NCI-H1694 (cell line): ENCODE data around the gene AKAP13.
"Not testable (repeated sequence)": the region's sequence is repeated elsewhere in the genome, so short reads cannot be mapped to it uniquely, and the experiment has no call there.

Experiments
- DNase-seq: peaks from one replicate; lab custom pipeline; 2025; lab: John Stamatoyannopoulos, UW

Gene AKAP13

DNA sequence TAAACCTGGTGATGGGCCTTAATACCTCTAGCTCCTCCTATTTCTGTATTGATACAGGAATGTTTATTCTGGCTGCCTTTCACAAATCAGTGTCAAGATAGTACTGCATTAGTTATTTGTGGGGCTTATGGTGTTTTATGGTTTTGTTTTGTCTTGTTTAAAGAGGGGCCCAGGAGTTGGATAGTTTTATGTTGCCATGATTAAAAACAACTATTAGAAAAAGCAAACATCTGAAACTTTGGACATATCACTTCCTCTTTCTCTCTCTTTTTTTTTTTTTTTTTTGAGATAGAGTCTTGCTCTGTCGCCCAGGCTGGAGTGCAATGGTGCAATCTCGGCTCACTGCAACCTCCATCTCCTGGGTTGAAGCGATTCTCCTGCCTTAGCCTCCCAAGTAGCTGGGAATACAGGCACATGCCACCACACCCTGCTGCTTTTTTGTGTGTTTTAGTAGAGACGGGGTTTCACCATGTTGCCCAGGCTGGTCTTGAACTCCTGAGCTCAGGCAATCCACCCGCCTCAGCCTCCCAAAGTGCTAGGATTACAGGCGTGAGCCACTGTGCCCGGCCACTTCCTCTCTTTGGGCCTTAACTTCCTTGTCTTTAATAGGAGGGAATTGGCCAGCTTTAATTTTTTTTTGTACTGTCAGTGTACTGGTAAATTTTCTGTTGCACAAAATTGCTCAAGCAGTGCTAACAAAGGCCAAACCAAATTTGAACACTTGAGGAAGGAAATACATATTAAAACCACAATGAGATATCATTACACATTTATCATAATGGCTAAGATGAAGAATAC, 155.3 kb downstream of the AKAP13 start:
- DNase-seq: not testable (repeated sequence)

DNA sequence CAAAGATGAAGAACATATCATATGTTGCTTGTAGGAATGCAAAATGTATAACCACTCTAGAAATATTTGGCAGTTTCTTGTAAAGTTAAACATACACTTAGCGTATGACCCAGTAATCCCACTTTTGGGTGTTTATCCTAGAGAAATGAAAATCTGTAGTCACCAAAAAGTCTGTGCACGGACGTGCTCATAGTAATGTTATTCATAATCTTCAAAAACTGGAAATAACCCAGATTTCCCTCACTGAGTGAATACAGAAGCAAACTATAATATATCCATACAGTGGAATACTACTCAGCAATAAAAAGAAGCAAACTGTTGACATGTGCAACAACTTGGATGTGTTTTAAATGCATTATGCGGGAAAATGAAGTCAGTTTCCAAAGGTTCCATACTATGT, 155.9 kb downstream of the AKAP13 start:
- no peak for DNase-seq

DNA sequence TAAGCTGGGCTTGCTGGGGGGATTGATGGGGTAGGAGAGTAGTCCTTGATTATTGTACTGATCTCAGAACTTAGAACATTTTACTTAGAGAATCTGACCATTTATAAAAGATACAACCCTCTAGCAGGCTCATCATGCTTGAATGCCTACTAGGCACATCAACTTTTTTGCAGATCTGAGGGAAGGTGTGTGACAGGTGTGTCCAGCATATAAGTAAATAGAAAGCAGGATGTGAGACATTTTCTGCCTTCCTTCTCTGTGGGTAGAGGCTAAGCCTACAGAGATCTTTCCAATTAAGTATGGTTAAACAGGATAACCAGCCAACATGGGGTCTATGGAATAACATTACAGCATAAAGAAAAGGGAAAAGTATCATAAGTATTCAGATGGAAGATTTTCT, 159.1 kb downstream of the AKAP13 start:
- DNase-seq: no peak

DNA sequence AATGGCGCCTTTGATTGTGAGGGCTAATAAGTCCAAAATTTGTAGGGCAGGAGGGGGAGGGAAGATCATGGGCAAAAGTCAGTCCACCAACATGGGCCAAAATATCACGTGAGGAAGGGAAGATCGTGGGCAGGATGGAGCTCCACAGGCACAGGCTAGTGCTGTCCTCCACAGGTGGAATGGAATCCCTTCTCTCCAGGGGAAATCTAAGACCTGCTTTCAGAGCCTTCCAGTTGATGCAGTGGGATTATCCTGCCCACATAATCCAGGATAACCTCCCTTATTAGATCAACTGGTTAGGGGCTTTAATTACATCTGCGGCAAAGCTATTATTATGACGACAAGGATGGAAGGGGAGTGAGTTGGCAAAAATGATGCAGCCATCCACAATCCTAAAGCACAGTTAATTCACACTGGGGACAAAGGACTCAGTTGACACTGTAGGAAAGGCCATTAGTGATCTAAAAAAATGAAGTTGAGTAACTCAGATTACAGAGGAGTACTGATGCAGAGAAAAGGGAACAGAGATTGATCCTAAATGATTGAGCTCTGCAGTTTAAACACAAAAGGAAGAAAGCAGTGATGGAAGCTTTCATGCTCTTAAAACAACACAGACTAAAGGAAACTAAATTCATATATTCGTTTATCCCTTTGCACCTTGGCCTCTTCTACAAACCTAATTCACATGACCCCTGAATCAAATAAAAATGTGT, 159.8 kb downstream of the AKAP13 start:
- no peak for DNase-seq

DNA sequence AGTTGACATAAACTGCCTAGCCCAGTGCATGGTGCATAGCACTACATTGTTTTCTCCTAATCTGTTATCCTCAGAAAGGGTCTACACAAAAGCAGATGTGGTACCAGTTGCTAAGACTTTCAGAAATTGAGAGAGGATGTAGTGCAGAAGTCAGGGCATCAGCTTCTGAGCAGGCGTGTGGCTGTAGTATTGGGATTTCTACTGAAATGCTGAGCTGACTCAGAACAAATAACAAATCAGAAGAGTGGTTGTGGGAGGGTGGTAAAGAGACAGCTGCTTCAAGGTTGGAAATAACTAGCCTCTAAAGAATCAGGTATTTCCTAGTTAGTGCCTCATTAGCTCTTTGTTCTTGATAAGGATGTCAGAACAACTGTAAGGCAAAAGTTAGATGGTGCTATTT, 161.3 kb downstream of the AKAP13 start:
- no peak for DNase-seq

DNA sequence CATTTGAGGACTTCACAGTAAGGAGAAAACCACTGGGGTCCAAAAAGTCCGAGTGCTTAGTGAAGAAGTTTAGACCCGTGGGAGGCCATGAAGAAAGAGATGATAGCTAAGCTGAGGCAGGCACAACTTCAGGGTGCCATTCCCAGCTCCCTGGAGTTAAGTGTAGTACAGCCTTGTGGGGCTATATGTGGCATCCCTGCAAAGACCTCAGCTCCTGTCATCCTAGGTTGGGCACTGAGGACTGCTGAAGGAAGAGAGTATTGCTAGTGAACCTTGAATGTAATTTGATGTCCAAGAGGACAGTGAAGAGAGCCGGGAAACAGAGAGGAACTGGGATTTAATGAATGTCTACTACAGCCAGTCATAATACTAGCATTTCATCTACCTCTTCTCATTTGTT, 162.1 kb downstream of the AKAP13 start:
- no peak for DNase-seq

DNA sequence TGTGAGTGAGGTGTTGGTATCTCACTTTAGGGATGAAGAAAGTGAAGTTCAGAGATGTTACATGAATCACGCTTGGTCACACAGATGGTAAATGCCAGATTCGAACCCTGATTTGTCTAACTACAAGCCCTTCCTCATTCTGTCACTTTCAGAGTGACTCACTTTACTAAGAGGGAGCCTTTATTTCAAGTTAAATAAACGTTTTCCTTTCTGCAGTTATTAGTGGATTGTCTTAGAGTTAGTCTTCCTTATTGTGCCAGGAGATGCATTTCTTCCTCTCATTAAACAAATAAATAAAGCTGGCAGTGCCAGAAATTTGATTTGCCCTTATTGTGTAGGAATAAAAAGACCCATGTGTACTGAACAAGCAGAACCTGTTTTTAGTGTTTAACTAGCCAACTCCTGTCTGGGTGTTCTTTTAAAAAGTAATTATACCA, 162.5 kb downstream of the AKAP13 start:
- DNase-seq: no peak

DNA sequence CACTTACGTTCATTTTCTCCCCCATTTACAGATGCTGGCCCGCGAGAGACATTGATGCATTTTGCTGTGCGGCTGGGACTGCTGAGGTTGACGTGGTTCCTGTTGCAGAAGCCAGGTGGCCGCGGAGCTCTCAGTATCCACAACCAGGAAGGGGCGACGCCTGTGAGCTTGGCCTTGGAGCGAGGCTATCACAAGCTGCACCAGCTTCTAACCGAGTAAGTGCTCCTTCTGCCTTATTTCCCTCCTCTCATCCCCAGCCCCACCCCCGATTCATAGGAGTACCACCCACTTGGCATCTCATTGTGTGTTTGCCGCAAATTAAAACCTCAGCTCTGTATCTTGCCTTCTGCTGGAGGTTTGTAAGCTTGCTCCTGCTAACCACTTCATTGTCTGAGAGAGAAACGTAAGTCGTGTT, 163.3 kb downstream of the AKAP13 start:
- no peak for DNase-seq

DNA sequence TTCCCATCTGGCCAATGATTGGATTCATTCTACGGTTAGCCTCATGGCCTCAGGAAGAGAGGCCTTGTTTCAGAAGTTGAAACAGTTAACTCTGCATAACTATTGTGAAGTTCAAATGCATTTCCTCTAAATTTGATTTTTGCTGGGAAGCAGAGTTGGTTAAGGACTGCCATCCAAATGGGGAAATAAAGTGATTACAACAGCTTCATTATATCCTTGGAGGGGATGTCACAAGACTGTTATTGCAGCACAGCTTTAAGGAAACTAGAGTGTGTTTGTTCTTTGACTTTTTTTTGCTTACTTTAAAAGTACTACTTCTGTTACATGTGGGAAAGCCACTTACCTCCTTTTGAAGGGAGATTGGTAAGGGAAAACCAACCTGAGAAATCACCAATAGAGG, 164.8 kb downstream of the AKAP13 start:
- DNase-seq: no peak

DNA sequence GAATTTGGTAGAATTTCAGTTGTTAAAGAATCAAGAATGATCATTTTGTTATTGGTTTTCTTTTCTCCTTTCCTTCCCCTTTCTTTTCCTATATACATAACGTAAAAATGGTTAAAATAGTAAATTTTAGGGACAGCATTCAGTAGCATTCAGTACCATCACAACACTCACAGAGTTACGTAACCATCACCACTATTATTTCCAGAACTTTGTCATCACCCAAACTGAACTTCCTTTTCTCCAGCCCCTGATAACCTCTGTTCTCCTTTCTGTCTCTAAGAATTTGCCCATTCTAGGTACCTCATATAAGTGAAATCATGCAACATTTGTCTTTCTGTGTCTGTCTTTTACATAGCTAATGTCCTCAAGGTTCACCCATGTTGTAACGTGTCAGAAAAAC, 165.3 kb downstream of the AKAP13 start:
- DNase-seq: no peak

DNA sequence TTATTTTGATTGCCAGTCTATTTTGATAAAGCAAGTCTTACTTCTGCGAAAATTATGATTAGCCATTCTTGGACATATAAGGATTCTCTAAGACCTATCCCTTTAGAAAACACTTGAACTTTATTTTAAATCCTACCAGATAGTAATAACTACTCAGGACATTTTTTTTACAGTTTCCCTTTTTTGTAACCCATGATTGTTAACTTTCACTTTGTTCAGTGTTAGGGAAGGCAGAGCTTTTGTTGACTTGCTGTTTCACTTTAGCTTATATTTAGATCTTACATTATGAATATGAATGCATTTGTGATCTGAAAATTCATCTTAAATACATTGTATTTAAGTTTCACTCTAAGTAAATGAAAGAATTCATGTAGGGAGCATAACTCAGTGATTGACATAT, 167.0 kb downstream of the AKAP13 start:
- DNase-seq: no peak

DNA sequence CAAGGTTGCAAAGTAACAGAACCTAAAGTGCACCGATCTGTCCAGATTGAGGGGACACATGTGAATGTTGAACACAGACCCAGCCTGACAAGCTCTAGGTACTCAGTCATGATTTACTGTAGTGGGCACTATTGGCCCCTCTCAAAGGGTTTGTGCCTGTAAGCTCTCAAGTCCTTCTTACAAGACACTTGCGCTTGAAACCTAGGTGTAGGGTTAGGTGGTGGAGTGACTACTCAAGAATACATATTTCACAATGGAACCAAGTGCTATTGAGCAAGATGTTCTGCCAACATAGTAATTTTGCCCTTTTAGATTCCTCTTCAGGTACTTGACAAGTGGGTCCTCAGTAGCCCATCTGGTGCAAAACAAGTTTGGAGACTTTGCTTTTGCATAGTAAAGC, 169.9 kb downstream of the AKAP13 start:
- DNase-seq: no peak

DNA sequence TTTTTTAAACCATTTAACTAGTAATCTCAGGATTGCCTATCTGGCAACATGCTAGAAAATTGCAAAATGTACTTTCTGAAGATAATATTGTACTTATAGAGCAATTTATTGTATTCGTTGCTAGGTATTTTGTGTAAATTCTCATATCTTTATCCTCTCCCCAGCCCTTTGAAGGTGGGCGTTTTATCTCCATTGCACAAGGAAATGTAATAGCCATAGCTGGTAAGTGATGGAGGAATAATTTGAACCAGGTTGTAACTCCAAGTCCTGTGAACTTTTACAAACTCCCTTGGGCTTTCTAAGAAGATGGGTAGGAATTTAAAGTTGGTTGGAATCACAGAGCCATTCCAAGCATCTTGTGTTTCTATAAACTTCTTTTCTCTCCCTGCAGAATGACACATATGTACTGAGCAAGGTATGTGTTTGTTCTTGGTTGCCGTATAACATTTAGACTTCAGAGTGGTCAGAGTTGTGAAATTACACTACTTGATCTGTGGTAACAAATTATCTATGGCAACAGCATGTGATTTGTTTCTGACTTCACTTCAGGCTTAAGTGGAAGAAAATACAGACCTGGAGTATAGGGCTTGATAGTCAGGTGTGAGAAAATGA, 170.9 kb downstream of the AKAP13 start:
- no peak for DNase-seq

DNA sequence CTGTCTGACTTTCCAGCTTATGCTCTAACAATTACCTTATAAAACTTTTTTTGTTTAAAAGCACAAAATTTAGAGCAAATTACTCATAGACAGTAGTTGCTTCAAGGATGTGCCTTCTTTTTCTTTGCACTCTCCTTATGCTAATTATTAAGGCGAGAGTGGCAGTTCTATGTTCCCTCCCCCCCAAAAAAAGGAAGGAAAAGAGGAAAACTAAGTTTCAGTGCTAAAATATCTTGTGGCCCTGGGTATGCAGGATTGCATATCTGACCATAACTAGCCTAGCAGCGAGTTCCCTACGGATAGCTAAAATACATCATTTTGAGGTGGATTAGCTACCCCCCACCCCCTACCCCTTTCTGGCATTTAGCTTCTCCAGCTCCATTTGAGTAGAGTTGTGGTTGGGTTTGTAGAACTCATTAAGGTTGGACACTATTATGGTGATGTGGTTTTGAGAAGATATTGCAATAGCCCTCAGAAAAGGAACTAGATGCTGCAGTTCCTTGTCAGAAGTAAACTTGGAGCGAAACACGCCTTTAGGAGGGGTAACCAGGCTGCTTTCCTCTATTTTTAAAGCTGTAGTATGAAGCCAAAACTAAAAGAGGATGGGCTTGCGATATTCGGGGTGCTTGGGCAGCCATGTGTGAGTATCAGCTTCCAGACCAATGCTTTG, 174.6 kb downstream of the AKAP13 start:
- DNase-seq: no peak

DNA sequence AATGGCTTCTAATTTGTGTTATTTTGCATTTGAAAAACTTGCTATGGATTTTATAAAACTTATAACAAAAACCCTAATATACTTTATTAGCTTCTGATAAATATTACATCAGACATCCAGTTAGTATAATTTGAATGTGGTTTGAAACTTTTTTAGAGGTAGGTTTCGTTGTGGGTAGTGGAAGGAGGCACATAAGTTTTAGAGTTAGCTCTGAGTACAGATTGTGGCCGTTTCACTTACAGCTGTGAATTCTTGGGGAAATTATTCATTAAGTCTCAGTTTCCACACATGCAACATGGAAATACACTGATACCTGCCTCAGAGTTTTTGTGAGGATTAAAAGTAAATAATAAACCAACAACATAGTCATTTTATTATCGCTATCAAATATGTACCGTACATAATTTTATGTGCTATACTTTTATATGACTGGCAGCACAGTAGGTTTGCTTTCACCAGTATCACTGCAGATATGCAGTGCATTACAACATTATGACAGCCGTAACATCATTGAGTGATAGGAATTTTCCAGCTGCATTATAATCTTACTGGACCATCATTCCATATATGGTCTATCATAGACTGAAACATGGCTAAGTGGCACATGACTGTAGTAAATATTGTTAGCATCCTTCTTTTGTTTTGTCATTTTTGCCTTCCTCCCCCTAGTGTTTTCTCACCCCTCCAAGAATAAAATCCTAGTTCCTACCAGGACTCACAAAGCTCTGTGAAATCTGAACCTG, 175.6 kb downstream of the AKAP13 start:
- DNase-seq: no peak

DNA sequence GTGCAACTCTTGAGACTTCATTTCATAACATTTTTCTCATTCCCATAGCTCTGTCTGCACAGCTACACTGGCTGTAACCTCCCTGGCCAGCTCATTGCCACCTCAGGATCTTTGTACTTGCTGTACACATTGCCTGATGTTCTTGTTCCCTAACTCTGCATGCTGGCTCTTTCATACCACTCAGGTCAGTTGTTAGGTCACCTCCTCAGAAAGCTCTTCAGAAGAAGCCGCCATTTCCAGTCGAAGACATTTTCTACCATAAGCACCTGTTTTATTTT, 176.2 kb downstream of the AKAP13 start:
- no peak for DNase-seq

DNA sequence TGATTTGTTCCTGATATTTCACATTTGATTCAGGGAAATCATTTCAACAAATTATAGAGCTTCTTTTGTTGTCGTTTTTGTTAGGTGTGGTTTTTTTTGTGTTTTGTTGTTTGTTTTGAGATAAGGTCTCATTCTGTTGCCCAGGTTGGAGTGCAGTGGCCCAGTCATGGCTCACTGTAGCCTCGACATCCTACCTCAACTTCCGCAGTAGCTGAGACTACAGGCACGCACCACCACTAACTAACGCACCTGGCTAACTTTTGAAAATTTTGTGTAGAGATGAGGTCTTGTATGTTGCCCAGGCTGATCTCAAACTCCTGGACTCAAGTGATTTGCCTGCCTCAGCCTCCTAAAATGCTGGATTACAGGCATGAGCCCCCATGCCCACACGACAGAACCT, 177.0 kb downstream of the AKAP13 start:
- DNase-seq: no peak

DNA sequence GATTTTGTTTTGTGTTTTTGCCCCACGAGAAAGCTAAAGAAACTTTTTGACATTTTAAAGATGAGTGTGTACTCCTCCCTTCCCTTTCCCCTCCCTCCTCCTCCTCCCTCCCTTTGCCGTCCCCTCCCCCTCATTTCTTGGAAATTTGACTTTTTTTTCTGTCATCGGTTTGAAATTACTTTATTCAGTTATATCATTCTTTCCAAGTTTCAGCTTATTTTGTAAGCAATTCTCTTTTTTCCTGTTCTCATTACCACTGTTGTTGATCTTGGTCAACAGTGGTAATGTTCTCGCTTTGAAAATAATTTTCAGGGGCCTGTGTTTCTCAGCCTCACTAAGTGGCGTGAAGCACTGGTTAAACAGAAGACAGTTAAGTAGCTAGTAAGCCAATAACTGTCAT, 178.4 kb downstream of the AKAP13 start:
- no peak for DNase-seq

DNA sequence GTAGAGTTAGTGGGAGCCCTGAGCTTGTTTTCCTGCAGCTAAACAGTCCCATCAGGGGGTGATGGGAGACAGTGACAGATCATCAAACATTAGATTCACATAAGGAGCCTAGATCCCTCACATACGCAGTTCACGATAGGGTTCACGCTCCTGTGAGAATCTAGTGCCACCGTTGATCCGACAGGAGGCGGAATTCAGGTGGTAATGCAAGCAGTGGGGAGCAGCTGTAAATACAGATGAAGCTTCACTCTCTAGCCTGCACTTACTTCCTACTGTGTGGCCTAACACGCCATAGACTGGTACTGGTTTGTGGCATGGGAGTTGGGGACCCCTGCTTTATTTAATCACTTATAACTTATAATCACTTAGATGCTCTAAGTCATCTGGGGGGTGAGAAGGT, 179.1 kb downstream of the AKAP13 start:
- no peak for DNase-seq

DNA sequence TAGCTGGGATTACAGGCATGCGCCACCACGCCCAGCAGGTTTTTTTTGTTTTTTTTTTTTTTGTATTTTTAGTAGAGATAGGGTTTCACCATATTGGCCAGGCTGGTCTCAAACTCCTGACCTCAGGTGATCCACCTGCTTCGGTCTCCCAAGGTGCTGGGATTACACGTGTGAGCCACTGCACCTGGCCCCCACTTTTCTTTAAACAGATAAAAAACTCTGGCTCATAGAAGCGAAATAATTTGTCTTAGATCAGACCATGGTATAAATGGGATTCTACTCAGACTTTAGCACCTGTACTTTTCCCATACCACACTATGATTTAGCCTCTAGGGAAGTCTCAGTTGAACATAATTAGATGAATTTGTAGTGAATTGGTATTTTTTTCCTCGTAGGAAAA, 182.4 kb downstream of the AKAP13 start:
- DNase-seq: no peak

DNA sequence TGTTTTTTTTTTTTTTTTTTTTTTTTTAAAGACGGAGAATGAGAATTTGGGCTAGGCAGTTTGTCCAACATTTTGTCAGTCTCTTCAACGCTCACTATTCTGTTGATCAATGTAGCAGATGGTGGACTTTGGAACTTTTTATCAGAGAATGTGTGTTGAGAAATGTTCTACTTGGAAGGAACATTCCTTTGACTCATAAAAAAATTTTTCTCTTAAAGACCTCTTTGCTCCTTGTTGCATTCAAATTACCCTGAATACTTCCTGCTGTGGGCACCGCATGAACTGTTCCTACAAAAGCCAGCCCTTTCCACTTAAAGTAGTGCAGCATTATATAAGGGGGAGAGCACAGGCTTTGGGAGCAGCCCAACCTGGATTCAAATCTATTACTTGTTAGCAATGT, 182.9 kb downstream of the AKAP13 start:
- DNase-seq: no peak

DNA sequence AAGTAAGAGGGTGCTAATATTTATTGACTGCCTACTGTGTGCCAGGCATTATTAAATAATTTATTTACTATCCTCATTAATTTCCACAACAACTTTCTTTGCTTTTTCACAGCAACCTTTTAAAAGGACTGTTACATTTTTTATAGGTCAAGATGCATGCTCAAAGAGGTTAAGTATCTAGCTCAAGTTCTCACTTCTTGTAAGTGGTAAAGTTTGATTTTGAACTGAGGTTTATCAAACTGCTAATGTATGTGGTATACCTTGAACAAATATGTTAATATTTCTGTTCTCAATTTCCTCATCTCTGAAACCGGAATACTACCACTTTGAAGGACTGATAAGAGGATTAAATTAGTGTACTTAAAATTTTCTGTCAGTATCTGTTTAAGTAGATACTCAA, 183.3 kb downstream of the AKAP13 start:
- DNase-seq: no peak
